ENCODE results near the gene MXRA8.
"Not testable (repeated sequence)": the region's sequence is repeated elsewhere in the genome, so short reads cannot be mapped to it uniquely, and the experiment has no call there.

MXRA8 gene

DNA sequence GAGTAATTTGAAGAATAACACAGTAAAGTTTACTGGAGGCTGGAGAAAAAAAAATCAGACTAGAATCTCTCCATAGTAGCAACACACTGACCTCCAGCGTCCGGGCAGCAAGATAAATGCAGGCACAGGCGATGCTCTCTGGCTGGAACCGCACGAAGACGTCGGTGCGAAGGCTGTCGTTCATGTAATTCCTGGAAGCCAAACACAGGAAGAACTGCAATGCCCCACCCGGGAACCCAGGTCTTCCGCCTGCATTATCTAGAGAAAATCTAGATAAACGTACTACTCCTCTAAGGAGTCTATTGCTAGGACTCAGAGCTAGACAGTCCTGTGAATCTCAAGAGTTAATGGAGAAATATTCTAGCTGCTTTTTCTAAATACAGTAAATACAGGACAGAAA, 32.3 kb upstream of the MXRA8 start:
- DNase-seq: no peak

DNA sequence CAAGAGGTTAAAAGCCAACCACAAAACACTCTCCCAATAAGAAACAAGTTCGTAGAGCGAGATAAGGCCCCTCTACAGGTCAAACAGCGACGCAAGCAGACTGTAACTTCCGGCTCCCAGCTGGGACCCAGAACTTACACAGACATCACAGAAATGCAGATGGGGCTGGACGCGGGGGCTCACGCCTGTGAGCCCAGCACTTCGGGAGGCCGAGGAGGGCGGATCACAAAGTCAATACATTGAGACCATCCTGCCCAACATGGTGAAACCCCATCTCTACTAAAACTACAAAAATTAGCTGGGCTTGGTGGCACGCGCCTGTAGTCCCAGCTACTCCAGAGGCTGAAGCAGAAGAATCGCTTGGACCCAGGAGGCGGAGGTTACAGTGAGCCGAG, 29.7 kb upstream of the MXRA8 start:
- no peak for DNase-seq

DNA sequence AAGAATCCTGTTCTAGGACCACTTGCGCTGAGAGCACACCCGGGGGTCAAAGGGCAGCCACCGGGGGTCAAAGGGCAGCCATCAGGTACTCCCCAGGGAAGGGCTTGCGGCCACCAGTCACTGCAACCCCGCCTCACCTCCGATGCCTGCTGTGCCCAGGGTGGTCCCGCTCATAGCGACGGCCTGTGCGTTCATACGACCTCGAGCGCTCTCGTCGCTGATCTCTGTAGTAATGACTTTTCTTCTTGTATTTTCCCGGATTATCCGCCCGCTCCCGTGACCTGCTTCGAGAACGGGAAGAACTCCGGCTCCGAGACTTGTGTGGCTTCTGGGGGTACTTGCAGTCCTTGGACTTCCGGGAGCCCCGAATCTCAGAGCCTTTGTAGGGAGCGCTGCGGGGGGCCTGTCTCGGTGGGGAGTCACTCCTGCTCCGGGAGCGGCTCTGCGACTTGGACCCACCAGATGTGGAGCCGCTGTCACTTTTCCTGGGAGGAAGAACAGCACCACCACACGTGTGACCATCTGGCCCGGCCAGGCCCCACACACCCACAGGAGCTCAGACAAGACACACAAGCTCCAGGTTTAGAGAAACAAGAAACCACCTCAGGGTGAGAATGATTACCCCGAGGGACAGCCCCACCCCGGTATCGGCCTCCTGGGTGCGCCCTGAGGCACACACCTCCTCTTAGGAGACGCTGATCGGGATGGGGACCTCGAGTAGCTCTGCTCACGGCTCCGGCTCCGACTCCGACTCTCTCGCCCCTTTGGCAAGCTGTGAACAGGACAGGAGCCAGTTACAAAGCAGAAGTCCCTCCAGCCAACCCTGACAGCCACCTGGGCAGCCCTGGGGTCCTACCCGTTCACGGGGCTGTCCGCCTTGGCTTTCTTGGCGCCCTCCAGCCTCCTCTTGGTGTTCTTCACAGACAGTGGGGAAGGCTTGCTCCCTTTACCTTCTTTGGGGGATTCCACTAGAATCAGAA, 29.0 kb upstream of the MXRA8 start:
- no peak for DNase-seq

DNA sequence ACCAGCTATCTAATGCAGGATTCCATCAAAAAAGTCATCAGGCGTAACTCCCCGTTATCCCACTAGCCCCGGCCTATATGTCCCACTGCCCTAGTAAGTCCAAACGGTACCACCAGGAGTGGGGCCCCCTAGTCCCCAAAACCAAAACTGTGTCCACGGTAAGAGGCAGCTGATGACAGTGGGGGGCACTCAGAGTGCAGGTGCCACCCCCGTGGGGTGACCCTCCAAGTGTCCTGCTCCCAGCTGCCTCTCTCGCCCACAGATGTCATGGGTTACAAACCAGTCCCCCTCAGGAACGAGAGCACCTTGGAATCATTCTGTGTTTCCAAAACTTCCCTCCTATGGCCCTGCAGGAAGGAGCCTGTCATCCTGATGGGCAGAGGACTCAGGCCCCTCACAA, 27.6 kb upstream of the MXRA8 start:
- no peak for DNase-seq

DNA sequence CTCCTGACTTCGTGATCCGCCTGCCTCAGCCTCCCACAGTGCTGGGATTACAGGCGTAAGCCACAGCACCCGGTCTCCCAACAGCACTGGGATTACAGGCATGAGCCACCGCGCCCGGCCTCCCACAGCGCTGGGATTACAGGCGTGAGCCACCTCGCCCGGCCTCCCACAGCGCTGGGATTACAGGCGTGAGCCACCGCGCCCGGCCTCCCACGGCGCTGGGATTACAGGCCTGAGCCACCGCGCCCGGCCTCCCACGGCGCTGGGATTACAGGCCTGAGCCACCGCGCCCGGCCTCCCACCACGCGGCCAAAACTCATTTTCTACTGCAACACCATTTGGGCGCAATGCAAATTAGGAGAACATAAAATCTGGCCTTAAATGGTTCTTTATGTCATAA, 27.0 kb upstream of the MXRA8 start:
- DNase-seq: not testable (repeated sequence)

DNA sequence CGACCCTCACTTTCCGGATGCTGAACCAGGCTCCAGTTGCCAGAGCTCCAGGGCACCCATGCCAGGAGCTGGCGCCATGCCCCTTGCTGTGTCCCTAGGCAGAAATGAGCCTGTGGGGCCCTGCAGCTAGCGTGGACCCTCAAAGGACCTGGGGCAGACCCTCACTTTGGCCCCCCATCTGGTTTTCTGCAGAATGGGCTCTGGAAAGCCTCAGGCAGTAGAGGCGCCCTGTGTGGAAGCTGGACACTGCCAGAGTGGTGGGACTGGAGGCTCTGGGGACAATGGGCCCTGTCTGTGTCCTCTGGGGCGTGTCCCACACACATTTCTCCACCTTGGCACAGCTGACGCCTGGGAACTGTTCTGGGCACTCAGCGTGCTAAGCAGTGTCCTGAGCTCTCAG, 22.9 kb upstream of the MXRA8 start:
- DNase-seq: no peak

DNA sequence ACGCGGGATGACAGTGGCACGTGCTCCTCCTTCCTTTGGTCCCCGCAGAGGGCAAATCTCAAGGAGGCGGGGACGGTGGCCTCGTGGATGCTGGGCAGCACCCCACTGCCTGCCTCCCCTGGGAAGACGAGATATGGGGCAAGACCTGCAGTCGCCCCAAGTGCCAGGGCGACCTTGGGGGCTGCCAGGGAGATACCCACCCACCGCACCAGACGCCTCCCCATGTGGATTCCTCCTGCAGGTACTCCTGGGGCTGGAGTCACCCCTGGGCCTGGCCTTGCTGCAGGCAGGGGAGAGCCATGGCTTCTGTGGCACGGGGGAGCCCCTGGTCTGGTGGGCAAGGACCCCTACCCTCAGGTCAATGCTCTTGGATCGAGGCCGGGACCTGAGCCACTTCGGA, 22.5 kb upstream of the MXRA8 start:
- no peak for DNase-seq

DNA sequence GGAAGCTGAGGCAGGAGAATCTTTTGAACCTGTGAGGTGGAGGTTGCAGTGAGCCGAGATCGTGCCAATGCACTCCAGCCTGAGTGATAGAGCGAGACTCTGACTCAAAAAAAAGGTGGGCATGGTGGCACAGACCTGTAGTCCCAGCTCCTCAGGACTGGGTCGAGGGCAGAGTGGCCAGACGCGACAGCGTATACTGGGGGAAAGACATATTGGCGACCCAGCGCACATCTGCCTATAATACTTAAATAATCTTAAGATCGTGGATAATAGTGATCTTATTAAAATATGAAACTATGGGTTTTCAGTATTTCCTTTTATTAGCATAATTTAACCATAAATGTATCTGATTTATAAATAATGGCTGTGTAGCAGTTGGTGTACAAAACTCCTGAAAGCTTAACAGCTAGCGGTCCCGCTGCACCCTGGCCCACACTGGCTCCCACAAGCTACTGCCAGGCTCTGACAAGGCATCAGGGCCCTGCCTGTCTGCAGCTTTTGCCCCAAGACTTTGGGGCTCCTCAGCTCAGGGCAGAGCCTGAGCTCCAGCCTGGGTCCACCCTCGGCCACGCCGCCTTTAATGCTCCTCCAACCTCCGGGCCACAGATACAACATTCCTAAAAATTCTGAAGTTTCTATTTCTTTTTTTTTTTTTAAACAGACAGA, 19.3 kb upstream of the MXRA8 start:
- no peak for DNase-seq

DNA sequence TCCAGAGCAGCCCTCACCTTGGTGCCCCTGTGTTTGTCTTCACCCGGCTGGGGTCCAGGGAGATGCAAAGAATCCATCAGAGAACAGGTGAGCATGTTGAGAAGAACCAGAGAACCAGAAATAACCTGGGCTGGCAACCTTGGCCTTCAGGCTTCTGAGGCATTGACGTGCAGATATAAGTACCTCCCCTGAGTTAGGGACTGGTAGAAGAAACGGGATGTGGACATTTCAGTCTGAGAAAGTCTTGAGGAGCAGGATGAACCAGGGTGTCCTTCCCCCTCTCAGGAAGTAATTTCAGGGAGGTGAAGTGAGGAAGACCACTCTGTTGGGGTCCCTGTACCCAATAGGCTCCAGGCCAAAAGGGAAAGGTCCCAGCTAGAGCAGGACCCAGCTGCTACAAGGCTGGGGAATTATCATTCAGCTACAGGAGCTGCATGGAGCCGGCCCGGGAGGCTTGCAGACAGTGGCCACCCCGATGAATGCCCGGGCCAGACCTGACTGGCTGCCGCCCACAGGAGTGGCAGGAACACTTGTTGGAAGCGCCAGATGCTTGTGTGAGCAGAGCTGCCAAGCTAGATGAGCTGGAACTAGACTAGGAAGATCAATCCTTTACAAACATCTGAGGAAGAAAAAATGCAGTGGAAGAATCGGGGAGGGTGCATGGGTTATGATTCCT, 18.3 kb upstream of the MXRA8 start:
- DNase-seq: no peak

DNA sequence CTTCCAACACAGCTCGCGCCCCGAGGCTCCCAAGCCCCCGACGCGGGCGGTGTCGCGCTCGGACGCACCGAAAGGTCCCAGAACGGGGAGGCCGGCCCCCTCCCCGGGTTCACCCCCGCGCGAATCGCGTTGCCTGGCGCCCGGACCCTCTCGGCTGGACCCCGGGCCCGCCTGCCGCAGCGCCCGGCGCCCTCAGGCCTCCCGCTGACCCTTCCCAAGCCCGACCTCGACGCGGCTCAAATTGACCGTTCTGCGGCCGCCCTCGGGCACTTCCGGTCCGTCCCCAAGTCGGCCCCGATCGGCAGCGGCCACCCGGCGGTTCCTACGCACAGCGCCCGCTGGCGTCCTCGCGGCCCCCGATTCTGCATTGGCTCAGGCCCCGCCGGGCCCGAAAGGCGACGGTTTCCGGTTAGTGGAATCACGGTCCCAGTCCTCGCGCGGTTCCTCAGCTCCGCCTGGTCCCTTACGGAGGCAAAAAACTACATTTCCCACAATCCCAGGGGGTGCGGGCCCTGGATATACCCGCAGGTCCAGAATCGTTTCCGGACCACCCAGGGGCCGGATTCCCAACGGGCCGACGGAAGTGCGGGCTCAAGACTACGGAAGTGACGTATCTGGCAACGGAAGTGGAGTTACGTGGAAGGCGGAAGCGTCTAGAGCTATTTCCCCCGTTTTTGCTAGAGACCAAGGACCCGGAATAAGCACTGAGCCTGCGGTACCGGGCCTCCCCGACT, 16.7 kb upstream of the MXRA8 start, which contains the start of gene AURKAIP1:
Gene AURKAIP1, minus strand, starts transcription at position 279 of the 734 bp plus-strand sequence. CDS start 451 bp downstream, outside the sequence.
- DNase-seq: peak; percentile 88 to 93 (median 91)

DNA sequence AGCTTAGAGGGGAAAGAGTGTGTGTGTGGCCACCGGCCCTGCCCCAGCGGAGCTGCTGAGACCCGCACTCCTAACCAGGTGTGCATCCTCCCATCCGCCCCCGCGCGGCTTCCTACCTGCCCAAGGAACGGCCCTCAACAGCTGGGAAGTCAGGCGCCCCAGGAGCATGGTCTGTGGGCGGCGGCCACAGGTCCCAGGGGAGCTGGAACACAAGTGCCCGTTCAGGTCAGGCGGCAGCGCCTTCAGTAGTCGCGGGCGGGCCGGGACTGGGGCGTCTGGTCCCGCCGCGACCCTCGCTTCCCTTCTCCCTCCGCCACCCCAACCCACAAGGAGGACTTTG, 16.2 kb upstream of the MXRA8 start:
- no peak for DNase-seq

DNA sequence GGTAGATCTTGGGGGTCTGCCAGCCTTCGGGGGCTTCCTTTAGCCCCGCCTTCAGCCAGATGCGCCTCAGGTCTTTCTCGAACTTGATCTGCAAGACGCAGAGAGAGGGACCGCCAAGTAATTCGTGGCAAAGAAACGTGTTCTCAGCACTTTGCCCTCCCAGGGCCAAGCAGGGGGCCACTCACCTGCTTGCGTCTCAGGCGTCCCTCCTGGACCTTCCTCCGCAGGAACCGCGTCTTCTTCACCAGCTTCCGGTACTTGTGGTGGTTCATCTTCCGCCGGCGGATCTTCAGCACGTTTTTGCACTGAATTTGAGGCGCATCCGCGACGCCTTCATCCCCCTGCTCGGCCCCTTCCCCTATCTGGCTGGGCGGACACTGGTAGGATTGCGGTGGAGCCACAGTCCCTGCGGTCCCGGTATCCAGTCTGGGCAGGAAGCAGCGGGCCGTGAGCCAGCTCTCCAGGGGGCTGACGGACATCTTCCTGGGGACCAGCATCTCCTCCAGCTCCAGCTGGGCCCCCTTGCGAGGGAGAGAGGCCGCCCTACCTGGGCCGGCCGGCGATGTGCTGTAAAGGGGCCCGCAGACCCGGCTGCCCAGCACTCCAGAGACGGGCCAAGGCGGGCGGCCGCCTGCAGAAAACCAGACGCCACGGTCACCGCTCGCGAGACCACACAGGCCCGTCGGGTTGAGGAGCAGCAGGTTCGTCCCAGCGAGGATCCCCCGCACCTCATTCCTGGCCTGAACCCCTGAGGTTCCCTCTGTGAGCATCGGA, 15.6 kb upstream of the MXRA8 start:
- DNase-seq: no peak

DNA sequence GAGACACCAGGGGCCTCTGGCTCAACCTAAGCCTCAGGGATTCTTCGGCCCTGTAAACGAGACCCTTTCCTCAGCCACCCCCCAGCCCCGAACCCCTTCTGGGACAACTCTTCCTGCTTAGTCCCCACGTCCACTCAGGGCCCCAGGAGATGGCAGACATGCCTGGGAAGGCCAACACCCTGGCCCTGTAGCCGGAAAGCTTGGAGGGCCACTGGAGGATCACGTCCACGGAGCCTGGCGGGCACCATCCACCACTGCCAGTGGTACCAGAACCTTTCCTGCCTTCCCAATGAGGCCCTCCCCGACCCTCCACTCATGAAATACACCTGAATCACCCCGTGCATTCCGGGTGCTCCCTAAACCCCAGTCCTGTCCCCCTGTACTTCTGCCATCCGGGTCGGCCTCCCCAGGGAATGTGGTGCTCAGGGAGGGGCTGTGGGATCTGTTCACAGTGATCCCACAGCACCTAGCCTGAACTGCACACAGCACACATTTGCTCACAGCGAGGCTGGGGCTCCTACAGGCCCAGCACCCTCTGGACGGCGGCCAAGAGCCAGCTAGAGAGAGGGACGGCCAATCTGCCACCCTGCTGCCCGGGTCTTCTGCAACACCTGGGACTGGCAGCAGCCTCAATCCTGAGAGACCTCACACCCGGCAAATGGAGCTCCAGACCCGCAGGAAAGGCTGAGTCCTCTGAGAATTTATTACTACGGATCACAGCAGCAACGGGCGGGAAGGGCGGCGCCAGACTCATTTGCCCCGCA, 14.9 kb upstream of the MXRA8 start:
- DNase-seq: no peak

DNA sequence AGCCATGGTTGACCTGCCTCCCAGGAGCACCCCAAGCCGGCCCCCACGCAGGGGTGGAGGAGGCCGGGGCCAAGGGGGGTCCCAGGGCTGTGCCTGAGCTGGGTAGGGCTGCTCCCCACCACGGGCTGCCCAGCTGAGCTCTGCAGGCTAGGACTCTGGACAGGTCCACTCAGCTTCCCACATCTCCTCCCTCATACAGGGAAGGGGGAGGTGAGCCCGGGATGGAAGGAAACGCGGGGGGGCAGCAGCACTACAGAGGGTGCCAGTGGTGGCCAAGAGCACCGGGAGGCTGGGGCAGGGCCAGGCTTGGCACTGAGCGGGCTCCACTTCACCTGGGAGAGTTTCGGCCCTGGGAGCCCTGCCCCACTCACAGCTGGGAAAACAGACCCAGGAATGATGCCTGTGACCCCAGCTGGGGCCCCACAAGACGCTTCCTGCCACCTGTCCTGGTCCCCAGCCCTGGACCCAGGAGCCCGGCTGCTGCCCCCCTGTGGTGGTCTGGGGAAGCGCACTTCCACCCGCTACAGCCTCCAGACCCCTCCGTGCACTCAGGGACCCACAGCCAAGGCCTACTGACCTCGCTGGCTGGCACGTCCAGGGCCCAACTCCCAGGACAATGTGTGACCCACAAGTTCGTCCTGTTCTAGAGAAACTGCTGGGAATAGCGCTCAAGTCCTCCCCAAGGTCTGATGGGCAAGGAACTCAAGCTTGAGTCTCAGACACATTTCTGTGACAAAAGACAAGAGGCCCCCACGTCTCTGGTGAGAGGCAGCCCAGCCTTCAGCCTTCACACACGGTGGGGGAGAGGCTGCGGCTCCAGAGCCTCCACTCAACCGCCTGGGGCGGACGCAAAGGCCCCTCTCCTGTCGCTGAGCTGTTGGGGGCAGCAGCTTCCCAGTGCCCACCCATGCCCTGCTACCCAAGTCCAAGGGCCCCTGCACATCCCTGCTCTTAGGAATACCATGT, 13.7 kb upstream of the MXRA8 start:
- DNase-seq: peak; percentile 59 to 75 (median 67)

DNA sequence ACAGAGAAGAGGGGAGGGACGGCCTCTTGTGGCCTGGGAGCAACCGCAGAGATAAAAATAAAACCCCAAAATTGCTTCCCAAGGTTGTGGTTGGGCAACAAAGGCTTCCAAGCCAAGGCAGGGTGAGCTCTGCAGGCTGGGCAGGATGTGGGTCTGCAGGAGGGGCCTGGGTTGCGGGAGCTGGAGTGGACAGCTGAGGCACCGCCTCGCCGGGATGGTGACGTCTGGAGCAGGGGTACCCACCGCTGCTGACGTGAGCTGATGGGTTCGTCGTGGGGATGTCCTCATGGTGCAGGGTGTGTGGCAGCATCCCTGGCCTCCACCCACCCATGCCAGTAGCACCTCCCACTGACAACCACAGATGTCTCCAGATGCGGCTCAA, 13.0 kb upstream of the MXRA8 start:
- no peak for DNase-seq

DNA sequence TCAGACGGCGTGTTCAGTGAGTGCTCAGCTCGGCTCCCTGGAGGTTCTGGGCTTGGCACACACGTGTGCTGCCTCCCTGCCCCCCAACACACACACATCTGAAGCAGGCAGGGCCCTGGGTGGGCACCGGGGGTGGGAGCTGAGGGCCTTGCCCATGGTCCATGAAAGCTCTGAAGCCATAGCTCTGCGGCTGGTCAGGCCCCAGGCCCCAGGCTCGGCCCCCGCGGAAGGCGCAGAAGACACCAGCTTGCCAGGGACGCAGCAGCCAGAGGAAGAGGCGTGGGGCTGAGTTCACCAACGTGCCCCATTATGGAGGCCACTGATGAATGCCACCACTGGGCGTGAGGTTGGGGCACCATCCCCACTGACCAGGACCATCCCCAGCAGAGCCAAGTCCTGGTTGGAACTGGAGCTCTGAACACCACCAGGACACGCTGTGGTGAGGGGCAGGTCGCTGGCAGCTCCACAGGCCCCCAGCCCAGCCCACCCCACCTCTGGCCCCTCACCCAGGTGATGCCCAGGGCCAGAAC, 12.5 kb upstream of the MXRA8 start:
- no peak for DNase-seq

DNA sequence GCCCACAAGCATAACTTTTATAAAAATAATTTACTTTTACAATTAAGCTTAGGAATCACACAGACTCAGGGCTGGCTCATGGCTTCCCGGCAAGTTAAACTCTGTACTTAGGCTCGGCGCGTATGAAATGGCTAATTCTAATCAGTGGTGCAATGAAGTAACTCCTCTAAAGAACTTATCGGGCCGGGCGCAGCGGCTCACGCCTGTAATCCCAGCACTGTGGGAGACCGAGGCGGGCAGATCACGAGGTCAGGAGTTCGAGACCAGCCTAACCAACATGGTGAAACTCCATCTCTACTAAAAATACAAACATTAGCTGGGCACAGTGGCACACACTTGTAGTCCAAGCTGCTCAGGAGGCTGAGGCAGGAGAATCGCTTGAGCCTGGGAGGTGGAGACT, 11.7 kb upstream of the MXRA8 start:
- not testable (repeated sequence) for DNase-seq

DNA sequence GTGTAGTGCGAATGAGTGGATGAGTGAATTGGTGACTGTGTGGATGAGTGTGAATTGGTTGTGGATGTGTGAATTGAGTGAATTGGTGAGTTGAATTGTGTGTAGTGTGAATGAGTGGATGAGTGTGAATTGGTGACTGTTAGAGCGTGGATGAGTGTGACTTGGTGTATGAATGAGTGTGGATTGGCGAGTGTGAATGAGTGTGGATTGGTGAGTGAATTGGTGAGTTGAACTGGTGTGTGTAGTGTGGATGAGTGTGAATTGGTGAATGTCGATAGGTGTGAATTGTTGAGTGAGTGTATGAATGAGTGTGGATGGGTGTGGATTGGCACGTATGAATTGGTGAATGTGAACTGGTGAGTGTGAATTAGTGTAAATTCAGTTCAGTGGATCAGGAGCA, 9.0 kb upstream of the MXRA8 start:
- DNase-seq: no peak

DNA sequence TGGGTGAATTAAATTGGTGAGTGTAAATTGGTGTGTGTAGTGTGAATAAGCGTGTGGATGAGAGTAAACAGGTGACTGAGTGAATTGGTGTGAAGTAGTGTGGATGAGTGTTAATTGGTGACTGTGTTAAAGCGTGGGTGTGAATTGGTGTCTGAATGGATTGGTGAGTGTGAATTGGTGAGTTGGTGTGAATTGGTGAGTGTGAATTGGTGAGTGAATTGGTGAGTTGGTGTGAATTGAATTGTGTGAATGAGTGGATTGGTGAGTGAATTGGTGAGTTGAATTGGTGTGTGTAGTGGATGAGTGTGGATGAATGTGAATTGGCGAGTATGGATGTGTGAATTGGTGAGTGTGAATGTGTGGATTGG, 8.3 kb upstream of the MXRA8 start:
- no peak for DNase-seq

Measured in activated CD4-positive, CD25-positive, alpha-beta regulatory T cell (primary cell).